Measurements from ENCODE around the gene TUBB4A. TPM values are rescaled to one million over a fixed set of nuclear protein-coding genes. Genes with fewer than 3 reads are reported as not detected.

Gene TUBB4A
- total RNA-seq, 1 experiment from 2014 or later: 4.4 TPM

- BruUV-seq (replicated peaks): no TSS peak
- no peaks in the 10 kb centered on the region for H3K9me3 ChIP-seq (ENCODE audit: control insufficient read depth, insufficient read depth, low read depth, low read length)
- no peak for DNase-seq (ENCODE audit: low read depth, low spot score)
- no peak overlapping the region for H3K27ac ChIP-seq (ENCODE audit: low read length)
- no peak overlapping the region for H3K4me3 ChIP-seq (ENCODE audit: low read depth in 2 of 2, low read length in 2 of 2)
- no peak for TF ChIP-seq TCF7L2 (IDR thresholded peaks at IDR 0.05; ENCODE audit: low read depth, low read length)
- no peak for TF ChIP-seq CTCF (IDR thresholded peaks at IDR 0.05)
- no peak for TF ChIP-seq POLR2AphosphoS5 (IDR thresholded peaks at IDR 0.05; ENCODE audit: low read depth, low read length)
- TF ChIP-seq REST (IDR thresholded peaks at IDR 0.05; ENCODE audit: insufficient read depth in 1 of 2, low read depth in 2 of 2, low read length in 1 of 2): no peak
- TF ChIP-seq SIN3A (IDR thresholded peaks at IDR 0.05; ENCODE audit: borderline replicate concordance, insufficient read depth, low read depth, low read length): no peak
- CTCF ChIA-PET: no interaction called here
- in situ Hi-C loops (cut with HindIII; ENCODE audit: low pct_unique_long_range_greater_than_20kb, low sequenced_read_pairs): no loop called here
- POLR2A ChIA-PET: no interaction called here
- intact Hi-C loops (cut with micrococcal nuclease; ENCODE audit: unreplicated experiment): no loop called here
- H3K4me1 ChIP-seq (ENCODE audit: control insufficient read depth, insufficient read depth, low read length): no peaks in the 10 kb centered on the region
- H3K36me3 ChIP-seq (ENCODE audit: control insufficient read depth, insufficient read depth, low read length): no peaks in the 10 kb centered on the region
- H3K27me3 ChIP-seq (ENCODE audit: control insufficient read depth, insufficient read depth, low read length): no peaks in the 10 kb centered on the region
- no peak for ATAC-seq
These were observed 31.9 kb downstream of the TUBB4A start for GRCh38 chr19:6470173-6470572.

GRCh38 chr19:6467384-6467783, 34.7 kb downstream of the TUBB4A start:
- in situ Hi-C loops (cut with HindIII; ENCODE audit: low pct_unique_long_range_greater_than_20kb, low sequenced_read_pairs) (no loop called here), intact Hi-C loops (cut with micrococcal nuclease; ENCODE audit: unreplicated experiment) (no loop called here)
- Histone ChIP-seq H3K4me1 (ENCODE audit: control insufficient read depth, insufficient read depth, low read length) (peaks cover 3% of the 10 kb centered on the region), H3K27me3 (ENCODE audit: control insufficient read depth, insufficient read depth, low read length) (no peaks in the 10 kb centered on the region), H3K27ac (ENCODE audit: low read length) (no peak overlapping the region), H3K9me3 (ENCODE audit: control insufficient read depth, insufficient read depth, low read depth, low read length) (no peaks in the 10 kb centered on the region), H3K36me3 (ENCODE audit: control insufficient read depth, insufficient read depth, low read length) (peaks cover 4% of the 10 kb centered on the region; the same call in 1 of the 2 replicates), H3K4me3 (ENCODE audit: low read depth in 2 of 2, low read length in 2 of 2) (no peak overlapping the region)
- BruUV-seq (replicated peaks): no TSS peak
- DNase-seq (ENCODE audit: low read depth, low spot score) (no peak), ATAC-seq (no peak)
- no peak for TF ChIP-seq POLR2AphosphoS5 (IDR thresholded peaks at IDR 0.05; ENCODE audit: low read depth, low read length)
- no peak for TF ChIP-seq CTCF (IDR thresholded peaks at IDR 0.05)
- TF ChIP-seq SIN3A (IDR thresholded peaks at IDR 0.05; ENCODE audit: borderline replicate concordance, insufficient read depth, low read depth, low read length): no peak
- no peak for TF ChIP-seq REST (IDR thresholded peaks at IDR 0.05; ENCODE audit: insufficient read depth in 1 of 2, low read depth in 2 of 2, low read length in 1 of 2)
- TF ChIP-seq TCF7L2 (IDR thresholded peaks at IDR 0.05; ENCODE audit: low read depth, low read length): no peak
- ChIA-PET POLR2A (no interaction called here), CTCF (no interaction called here)
